ENCODE measurements around the gene BTAF1. TPM values are rescaled to one million over a fixed set of nuclear protein-coding genes. Genes with fewer than 3 reads are reported as not detected.
"Not testable (repeated sequence)": the region's sequence is repeated elsewhere in the genome, so short reads cannot be mapped to it uniquely, and the experiment has no call there.

The BTAF1 gene
- 21.5 TPM for polyA plus RNA-seq (2013, experiment 1 of 2; ENCODE audit: insufficient read length)
- 19.3 TPM for polyA plus RNA-seq (2013, experiment 2 of 2; ENCODE audit: insufficient read length)

DNA sequence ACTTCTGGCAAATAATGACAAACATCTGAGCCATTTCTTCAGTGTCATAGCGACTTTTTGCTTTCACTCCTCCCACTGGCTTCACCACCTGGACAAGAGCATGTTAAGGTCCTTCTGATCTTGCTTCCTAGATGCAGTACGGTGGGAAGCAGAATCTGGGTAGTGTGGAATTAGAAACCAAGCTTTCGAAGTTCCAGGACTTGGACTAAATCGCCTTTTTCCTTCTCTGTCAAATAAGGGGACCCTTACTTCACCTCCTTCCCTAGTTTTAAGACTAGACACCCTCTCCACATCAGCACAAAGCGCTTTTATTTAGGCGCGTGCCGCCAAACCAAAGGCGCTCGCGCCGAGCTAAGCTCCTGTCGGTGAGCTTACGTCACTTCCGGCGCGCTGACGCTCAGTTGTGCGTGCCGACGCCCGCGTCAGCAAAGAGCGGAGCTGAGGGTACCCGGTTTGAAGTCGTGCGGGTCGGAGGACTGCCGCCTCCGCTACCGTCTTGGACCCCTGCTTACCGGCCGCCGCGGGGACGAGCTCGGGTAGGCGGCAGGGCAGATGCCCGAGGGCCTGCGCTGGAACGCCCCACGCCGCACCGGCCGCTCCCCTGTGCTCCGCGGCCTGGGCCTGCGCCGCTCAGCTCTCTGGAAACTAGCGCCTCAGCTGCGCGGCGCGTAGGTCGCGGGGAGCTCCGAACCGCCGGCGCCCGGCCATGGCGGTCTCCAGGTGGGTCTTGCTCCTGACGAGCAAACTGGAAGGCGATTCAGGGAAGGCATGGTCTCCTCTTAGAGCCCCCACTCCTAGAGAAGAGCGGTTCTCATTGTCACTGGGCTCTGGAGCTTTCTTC lies at the start of gene BTAF1:
TSS of gene BTAF1 (plus strand) at position 400 of the 841 bp plus-strand sequence. CDS start at position 707, 307 bp downstream.
- DNase-seq, result peak; percentile 93

DNA sequence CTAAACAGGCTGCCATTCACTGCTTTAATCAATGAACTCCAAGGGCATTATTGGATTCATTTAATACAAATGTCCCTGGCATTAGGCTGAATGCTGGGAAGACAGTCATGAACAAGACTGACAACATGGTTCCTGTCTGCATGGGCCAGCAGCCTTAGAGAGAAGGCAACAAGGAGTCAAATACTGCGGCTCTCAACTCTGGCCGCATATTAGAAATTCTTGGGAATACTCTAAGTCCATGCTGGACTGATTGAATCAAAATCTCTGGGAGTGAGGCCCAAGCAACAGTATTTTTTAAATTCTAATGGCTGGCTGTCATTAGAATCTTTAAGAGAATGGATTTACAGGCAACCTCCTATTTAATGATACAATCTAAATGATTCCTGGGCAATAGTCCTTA lies 48.4 kb upstream of the BTAF1 start:
- DNase-seq, result no peak

DNA sequence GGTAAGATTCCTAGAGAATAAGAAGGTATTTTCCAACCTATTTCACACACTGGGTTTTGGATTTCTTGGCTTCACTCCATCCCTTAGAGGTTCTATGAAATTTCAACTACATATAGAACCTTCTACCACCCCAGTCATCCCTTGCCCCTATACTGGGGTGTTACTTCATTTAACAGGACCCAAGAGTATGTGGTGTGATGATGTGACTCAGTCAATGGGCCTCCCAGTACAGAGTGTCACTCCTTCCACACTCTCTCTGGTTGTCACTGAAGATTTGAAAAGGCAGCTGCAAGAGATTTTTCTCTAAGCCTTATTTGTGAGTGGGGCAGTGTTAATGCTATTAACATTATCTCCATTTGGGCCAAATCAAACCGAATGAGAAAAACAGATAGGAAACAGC lies 47.8 kb upstream of the BTAF1 start:
- DNase-seq, result no peak

DNA sequence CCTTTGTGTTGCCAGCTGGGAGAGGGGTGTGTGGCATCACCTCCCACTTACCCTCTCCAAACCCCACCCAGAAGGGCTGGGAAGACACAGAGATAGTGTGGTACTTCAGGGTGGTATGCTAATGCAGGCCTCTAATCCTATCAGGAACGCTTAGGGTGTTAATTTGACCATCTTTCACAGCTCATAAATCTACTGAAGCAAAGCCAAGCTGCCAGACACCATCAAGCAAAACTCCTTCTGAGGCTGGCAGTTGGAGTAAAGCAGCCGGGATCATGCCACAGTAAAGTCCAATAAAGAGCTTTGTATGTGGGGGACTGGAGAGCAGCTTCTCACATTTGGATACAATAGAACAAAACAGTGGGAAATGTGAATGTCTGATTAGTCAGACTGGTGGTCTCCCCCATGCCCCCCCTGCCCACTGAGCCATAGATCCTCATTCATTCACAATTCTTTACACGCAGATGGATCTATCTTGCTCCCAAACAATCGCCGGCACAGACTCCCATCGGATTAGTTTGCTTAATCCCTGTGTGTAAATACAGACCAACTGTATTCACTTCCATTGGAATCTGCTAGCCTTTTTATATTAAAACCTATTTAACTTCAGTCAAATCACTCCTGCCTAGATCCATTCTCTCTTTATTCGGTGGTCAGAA lies 43.9 kb upstream of the BTAF1 start:
- DNase-seq, result no peak

- no peak for DNase-seq
Observed at GRCh38 chr10:91880310-91880709, 43.3 kb upstream of the BTAF1 start.

GRCh38 chr10:91883549-91884444 lies 39.8 kb upstream of the BTAF1 start:
- peak; percentile 56 for DNase-seq

DNA sequence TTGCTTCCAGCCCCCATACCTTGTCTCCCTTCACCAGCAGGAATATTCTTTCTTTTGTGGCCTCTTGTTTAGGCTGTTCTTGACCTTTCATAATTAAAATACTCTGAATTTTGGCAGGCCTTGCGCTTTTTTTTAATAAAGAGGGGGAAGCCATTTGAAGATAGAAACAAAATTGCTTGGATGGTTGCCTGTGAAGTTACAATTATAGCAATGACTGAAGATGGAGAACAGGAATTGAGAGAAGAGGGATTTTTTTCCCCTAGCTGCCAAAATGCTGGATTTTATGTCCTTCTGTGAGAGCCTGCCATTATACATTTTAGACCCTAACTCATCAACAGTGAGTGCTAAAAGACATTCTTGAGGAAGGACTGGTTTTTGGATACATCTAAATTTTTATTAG lies 39.0 kb upstream of the BTAF1 start:
- DNase-seq, result no peak

DNA sequence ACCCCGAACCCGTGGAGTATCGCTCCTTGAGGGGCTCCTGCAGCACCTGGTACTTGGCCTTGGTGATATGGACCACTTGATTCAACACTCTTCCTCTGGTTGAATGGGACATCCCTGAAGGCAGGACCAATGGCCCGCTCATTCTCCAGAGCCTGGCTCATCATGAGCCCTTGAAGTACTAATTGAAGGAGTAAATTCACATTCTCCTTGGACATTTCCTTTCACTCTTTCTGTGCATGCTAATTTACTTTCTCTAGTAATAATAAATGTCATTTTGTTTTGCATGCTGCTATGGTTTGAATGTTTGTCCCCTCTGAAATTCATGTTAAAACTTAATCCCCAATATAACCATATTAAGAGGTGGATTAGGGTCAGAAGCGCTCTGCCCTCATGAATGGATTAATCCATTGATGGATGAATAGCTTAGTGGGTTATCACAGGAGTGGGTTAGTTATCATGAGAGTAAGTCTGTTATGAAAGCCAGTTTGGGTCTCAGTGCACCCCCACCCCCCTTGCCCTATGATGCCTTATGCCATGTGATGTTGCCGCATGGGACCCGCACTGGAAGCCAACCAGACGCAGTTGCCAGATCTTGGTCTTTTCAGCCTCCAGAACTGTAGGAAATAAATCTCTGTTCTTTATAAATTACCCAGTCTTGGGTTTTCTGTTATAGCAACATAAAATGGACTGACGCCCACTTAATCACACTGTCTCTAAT lies 38.0 kb upstream of the BTAF1 start:
- no peak for DNase-seq

- DNase-seq, result no peak
Observed at GRCh38 chr10:91886954-91887271, 36.7 kb upstream of the BTAF1 start.

DNA sequence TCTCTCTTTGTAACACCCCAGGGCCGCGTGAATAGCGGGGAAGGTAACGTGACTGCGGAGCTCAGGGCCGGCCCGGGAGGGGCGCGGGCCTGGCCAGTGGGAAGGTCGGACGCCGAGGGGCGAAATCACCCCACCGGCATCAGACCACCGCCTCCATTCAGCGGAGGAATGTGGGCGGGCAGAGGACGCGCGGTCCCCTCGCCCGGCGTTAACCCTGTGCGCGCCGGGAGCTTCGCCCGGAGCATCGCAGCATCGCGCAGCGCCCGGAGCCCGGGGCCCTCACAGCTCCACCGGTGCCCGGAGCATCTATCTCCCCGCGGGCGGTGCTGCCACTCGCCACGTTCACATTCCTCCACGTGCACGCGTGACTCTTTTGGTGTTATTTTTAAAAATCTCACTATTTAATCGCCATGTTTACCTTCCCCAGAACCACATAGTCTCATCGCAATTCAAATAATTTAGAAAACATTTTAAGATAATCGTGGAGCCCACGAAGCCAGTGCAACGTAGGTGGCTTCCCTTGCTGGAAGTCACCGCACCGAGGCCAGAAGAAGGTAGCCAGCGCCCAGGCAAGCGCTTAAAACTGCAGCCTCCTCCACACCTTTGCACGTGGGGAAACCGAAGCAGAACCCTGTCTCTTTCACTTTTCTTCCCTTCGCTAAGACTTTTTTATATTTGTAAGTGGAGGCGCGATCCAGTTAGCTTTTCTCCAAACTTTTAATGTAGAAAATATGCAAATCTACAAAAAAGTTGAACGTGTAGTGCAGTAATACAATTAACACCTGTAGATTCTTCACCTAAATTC lies 36.1 kb upstream of the BTAF1 start:
- peak; percentile 56 for DNase-seq

GRCh38 chr10:91891125-91892001 lies 32.2 kb upstream of the BTAF1 start:
- DNase-seq, result no peak

- DNase-seq, result no peak
Observed at GRCh38 chr10:91893051-91893450, 30.5 kb upstream of the BTAF1 start.

DNA sequence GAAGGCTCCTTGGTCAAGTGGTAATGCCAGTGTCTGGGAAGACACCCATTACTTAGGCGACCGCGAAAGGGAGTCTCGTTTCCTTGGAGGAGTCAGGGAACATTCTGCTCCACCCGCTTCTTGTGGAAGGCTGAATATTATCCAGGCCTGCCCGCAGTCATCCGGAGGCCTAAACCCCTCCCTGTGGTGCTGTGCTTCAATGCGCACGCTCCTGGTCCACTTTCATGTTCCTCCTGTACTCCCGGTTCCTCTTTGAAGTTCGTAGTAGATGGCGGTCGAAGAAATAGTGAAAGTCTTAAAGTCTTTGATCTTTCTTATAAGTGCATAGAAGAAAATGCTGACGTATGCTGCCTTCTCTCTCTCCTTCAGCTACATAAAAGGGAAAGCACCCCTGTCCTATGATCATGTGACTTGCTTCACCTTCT lies 29.3 kb upstream of the BTAF1 start:
- not testable (repeated sequence) for DNase-seq

DNA sequence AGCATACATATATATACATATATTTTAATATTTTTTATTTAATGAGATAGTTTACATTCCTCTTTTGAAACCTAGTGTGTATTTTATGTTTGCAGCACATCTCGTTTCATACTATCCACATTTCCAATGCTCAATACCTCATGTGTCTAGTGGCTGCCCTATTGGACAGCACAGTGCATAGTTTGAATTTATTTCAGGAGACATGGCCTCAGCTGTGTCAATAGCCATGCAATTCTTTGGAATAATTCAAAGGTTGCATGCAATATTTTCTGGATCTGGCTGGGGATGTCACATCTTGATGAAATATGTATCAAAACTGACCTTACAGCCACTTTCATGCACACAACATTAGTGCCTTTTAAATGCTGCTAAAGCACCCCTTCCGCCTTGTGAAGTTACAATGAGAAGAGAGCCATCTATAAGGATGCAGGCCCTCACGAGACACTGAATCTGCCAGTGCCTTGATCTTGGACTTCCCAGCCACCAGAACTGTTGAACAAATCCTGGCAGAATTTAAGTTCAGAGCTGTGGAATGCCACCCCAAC lies 27.3 kb upstream of the BTAF1 start:
- no peak for DNase-seq

DNA sequence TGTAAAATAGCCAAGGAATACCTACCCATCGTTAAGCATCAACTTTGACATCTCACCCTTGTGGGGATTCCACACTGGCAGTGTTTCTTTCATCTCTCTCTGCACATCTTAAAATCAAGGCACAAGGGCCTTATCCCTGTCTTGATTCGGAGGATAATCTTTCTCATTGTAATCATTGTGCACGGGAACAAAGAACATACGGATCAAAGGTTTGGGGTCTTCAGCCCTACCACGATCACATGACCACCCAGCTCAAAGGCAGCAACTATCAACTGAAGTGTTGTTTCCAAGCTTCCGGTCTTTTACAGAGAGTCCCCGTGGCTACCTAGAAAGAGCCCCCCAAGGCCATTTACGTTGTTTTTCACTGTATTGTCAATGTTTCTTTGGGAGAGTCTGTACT lies 26.1 kb upstream of the BTAF1 start:
- DNase-seq, result no peak

DNA sequence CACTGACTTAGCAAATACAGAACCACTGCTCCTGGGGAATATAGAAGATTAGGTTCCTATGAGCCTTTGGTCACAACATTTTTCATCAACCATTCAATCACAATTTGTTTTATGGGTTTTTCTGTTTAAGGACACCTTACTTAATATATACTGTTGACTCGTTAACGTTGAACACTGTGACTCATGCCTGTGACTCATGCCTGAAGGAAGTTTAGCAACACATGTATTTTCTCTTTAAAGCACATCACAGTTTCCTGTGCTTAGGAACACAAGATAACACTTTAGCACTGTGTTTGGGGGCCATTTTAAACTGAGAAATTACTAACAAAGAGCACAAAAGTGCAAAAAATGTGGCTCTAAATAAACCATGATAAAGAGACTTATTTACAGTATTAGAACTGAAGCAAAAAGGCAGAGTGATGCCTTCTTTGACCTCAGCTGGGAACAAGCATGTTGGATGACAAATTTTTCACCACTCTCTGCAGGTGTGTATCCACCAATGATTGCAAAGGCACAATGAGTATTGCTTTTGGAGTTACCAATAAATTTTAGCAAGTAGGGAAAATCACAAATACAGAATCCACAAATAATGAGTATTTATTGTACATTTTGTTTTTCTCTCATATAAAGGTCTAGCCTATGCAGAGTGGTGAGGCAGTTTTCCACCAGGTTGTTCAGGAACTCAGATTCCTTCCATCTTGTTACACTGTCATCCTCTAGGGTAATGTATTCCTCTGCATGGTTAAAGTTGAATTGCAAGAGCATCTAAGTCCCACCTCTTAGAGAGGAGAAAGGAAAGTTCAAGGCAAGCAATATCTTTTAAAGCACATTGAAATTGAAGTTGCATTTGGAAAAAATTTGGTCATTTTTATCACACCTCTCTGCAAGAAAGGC lies 21.5 kb upstream of the BTAF1 start:
- DNase-seq, result peak; percentile 89

- no peak for DNase-seq
Observed at GRCh38 chr10:91907033-91907594, 16.5 kb upstream of the BTAF1 start.

GRCh38 chr10:91907914-91908336 lies 15.6 kb upstream of the BTAF1 start:
- DNase-seq, result no peak
